LNCaP clone FGC (cell line): ENCODE data around the gene TIGIT.
"Not testable (repeated sequence)": the region's sequence is repeated elsewhere in the genome, so short reads cannot be mapped to it uniquely, and the experiment has no call there.

Experiments
- DNase-seq: peaks from one replicate; pipeline ENCODE4 v3.0.0-alpha.2; 2011; ENCODE audit warnings: low read depth
- H3K4me3 ChIP-seq: 2 replicates; pipeline ENCODE4 v1.5.1; 2011; ENCODE audit warnings: mild to moderate bottlenecking, low read depth, low read length, control low read depth
- TF ChIP-seq, protein P1 (sequence below): IDR thresholded peaks from 2 replicates; pipeline ENCODE4 v1.5.1; 2012; ENCODE audit warnings: mild to moderate bottlenecking; ENCODE audit not compliant: control insufficient read depth, insufficient read depth; ENCODE audit errors: extremely low read depth

The TIGIT gene

DNA sequence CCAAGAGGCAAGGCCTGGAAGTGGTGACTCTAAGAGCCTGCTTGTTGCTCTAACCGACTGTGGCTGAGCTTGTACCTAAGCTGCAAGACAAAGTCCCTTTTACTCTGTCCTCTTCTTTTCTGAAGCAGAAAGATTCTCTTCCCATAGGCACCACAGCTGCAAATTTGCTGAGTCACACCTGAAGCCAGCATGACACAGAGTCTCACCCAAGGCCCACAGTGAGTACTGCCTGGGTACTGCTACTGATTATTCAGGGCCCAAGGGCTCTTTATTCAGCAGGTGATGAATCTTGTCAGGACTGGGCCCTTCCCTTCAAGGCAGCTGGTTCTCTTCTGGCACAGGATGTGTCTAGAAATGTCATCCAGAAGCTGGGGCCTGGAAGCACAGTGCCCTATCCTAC, 18.9 kb upstream of the TIGIT start:
- H3K4me3 ChIP-seq = no peak overlapping the region
- TF ChIP-seq, protein P1, sequence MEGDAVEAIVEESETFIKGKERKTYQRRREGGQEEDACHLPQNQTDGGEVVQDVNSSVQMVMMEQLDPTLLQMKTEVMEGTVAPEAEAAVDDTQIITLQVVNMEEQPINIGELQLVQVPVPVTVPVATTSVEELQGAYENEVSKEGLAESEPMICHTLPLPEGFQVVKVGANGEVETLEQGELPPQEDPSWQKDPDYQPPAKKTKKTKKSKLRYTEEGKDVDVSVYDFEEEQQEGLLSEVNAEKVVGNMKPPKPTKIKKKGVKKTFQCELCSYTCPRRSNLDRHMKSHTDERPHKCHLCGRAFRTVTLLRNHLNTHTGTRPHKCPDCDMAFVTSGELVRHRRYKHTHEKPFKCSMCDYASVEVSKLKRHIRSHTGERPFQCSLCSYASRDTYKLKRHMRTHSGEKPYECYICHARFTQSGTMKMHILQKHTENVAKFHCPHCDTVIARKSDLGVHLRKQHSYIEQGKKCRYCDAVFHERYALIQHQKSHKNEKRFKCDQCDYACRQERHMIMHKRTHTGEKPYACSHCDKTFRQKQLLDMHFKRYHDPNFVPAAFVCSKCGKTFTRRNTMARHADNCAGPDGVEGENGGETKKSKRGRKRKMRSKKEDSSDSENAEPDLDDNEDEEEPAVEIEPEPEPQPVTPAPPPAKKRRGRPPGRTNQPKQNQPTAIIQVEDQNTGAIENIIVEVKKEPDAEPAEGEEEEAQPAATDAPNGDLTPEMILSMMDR = no peak
- no peak for DNase-seq

DNA sequence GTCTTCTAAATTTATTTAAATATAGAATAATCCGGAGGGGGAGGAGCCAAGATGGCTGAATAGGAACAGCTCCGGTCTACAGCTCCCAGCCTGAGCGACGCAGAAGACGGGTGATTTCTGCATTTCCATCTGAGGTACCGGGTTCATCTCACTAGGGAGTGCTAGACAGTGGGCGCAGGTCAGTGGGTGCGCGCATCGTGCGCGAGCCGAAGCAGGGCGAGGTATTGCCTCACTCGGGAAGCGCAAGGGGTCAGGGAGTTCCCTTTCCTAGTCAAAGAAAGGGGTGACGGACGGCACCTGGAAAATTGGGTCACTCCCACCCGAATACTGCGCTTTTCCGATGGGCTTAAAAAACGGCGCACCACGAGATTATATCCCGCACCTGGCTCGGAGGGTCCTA, 17.0 kb upstream of the TIGIT start:
- DNase-seq, H3K4me3 ChIP-seq: not testable (repeated sequence)

DNA sequence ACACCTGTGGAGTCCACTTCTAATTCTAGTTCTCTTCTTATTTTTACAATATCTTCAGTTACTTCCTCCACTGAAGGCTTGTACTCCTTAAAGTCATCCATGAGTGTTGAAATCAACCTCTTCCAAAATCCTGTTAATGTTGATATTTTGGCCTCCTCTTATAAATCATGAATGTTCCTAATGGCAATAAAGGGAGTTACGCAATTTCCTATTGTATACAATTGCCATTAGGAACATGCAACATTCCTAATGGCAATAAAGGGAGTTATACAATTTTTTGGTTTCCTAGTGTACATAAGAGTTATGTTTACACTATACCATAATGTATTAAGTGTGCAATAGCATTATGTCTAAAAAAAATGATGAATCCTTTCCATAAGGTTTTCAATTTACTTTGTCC, 9.2 kb upstream of the TIGIT start:
- H3K4me3 ChIP-seq = no peak overlapping the region
- DNase-seq = no peak
- TF ChIP-seq, protein P1 = no peak

DNA sequence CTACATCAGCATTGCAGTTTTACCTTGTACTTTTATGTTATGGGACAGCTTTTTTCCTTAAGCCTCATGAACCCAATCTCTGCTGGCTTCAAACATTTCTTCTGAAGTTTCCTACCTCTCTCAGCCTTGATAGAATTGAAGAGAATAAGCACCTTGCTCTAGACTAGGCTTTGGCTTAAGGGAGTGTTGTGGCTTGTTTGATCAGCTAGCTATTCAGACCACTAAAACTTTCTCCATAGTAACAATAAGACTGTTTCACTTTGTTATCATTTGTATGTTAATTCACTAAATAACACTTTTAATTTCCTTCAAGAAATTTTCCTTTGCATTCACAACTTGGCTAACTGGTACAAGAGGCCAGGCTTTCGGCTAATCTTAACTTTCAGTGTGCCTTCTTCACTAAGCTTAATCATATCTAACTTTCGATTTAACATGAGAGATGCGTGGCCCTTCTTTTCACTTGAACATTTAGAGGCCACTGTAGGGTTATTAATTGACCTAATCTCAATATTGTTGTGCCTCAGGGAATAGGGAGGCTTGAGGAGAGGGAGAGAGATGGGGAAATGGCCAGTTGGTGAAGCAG, 8.1 kb upstream of the TIGIT start:
- TF ChIP-seq, protein P1 = no peak
- H3K4me3 ChIP-seq = no peak overlapping the region
- DNase-seq = no peak

DNA sequence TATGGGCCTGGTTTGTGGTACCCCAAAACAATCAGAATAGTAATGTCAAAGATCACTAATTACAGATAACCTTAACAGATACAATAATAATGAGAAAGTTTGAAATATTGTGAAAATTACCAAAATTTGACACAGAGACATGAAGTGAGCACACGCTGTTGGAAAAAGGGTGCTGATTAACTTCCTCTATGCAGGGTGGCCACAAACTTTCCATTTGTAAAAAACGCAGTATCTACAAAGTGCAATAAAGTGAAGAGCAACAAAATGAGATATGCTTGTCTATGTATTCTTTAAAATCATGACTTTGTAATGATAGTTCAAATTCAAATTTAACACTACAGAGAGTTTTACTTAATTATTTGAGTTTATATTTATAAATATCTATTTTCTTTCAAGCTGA, 7.6 kb upstream of the TIGIT start:
- no peak overlapping the region for H3K4me3 ChIP-seq
- no peak for DNase-seq
- TF ChIP-seq, protein P1 = no peak

DNA sequence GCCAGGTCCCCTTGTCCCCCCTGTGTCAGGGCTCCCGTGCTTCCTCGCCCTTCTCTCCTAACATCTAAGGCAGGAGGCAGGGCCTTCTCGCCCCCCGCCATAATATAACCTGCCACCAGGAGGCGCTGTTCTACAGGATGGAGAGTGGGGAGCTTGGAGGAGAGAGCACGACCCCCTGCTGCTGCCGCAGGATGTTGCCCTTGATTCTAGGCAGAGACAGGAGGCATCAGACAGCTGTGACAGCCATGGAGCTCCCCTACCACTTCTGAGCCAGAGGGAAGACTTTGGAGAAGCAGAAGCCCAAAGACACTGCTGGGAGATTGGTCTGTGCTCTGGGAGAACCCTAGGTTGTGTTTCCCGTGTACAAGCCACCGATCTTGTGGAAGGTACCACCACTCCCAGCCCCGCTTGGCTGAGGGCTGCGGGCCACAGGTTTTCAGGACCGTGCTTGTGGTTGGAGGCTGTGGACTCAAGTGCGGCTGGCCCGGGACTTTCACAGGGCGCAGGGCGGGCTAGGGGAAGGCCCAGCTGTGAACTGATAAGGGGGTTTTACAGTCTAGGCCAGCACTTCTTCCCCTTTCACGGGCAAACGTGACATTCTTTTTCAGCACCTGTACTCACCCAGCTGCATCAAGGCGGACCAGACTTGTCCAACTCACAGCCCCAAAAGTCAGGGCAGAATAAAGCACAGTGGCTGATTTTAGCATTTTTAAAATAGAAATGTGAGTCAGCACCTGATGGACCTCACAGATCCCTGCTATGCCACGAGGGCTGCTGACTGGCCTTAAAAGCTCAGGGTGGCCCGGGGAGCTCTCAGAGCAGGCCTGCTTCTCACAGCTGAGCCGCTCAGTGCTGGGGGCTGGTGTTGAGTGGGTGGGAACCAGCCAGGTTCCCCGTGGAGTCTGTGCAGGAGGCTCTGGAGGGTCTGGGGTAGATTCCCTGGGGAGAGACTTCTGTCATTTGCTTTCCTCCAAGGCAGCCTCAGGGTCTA, 2.6 kb upstream of the TIGIT start:
- no peak overlapping the region for H3K4me3 ChIP-seq
- peak; percentile 7 for DNase-seq
- TF ChIP-seq, protein P1 = peak; percentile 92

DNA sequence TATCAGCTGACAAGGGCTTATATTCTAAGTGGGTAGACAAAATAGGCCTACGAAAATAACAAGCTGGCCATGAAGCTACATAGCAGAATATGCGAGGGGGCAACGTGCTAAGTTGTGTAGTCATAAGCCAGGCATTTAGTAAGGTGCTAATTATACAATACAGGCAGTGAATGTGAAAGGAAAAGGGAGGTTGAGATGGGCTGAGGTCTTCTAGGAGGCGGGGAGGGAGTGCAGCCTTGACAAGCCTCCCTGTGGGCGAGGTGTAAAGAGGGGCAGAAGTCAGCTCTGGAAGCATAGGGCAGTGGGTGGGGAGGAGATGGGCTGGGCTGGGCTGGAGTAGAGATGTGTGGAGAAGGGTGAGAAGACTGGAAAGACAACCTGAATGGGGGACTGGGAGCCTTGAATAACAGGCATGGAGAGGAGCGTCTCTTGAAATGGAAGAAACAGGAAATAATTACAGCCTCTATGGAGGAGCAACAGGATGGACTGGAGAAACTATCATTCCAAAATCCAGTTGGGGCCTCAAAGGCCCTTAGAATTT, 1.2 kb downstream of the TIGIT start:
- TF ChIP-seq, protein P1 = no peak
- no peak for DNase-seq

More for the DNA sequence above, 1.2 kb downstream of the TIGIT start:
- no peak overlapping the region for H3K4me3 ChIP-seq
